HepG2 (cell line): ENCODE results near the gene MFN2. TPM values are rescaled to one million over a fixed set of nuclear protein-coding genes. Genes with fewer than 3 reads are reported as not detected.
A peak's percentile ranks its signal among the peaks of the same experiment; 100 is the strongest.

Experiments
- BHLHE40 ChIP-seq: IDR thresholded peaks from 2 replicates; pipeline ENCODE4 v1.6.1; 2011; ENCODE audit warnings: low read length, improper control_type of control experiment
- DDIT3 ChIP-seq: sonication (generic); formaldehyde crosslinking; IDR thresholded peaks from 2 replicates; pipeline ENCODE4 v1.4.0; 2020; ENCODE audit warnings: mild to moderate bottlenecking, missing genetic modification reagents
- KDM4B ChIP-seq: sonication (generic); formaldehyde crosslinking; IDR thresholded peaks from 2 replicates; pipeline ENCODE4 v1.4.0; 2020; ENCODE audit warnings: missing genetic modification reagents
- MED1 ChIP-seq: sonication (generic); formaldehyde crosslinking; IDR thresholded peaks from 2 replicates; pipeline ENCODE4 v1.4.0; 2020; ENCODE audit warnings: missing genetic modification reagents
- MIER3 ChIP-seq: IDR thresholded peaks from 2 replicates; pipeline ENCODE4 v1.6.1; 2016; ENCODE audit warnings: missing compliant biosample characterization, borderline replicate concordance
- MNT ChIP-seq: fragments of 450-650 bp; IDR thresholded peaks from 2 replicates; pipeline ENCODE4 v1.6.1; 2016
- NFIC ChIP-seq: IDR thresholded peaks from 2 replicates; pipeline ENCODE4 v1.6.1; 2012; ENCODE audit warnings: mild to moderate bottlenecking, low read length, inconsistent platforms
- NFKBIZ ChIP-seq: IDR thresholded peaks from 2 replicates; pipeline ENCODE4 v1.6.1; 2018; ENCODE audit warnings: missing genetic modification reagents, missing compliant biosample characterization
- TBX3 ChIP-seq: fragments of 450-650 bp; IDR thresholded peaks from 2 replicates; pipeline ENCODE4 v1.6.1; 2017; ENCODE audit warnings: antibody characterized with exemption, mild to moderate bottlenecking, inconsistent platforms, borderline replicate concordance
- U2AF1 ChIP-seq: fragments of 200-400 bp; formaldehyde crosslinking; optimal IDR thresholded peaks from 2 replicates; pipeline ENCODE3; 2017; ENCODE audit warnings: mild to moderate bottlenecking, low read depth, low read length
- ZNF224 ChIP-seq: sonication (generic); formaldehyde crosslinking; IDR thresholded peaks from 2 replicates; pipeline ENCODE4 v1.5.0; 2020; ENCODE audit warnings: mild to moderate bottlenecking, missing genetic modification reagents
- ZNF484 ChIP-seq: sonication (generic); formaldehyde crosslinking; IDR thresholded peaks from 2 replicates; pipeline ENCODE4 v1.5.1; 2020; ENCODE audit warnings: mild to moderate bottlenecking, low read depth, missing genetic modification reagents, borderline replicate concordance
- ZNF543 ChIP-seq: sonication (generic); formaldehyde crosslinking; IDR thresholded peaks from 2 replicates; pipeline ENCODE4 v1.4.0; 2020; ENCODE audit warnings: mild to moderate bottlenecking, missing genetic modification reagents
- ZNF570 ChIP-seq: sonication (generic); formaldehyde crosslinking; IDR thresholded peaks from 2 replicates; pipeline ENCODE4 v1.4.0; 2020; ENCODE audit warnings: mild to moderate bottlenecking, missing genetic modification reagents, borderline replicate concordance
- ZNF773 ChIP-seq: sonication (generic); formaldehyde crosslinking; IDR thresholded peaks from 2 replicates; pipeline ENCODE4 v1.4.0; 2020; ENCODE audit warnings: missing genetic modification reagents, borderline replicate concordance
- polyA plus RNA-seq, 8 experiments: library from polyadenylated mRNA; depleted of rRNA in 3 of 8; stranded (reverse) in 7 of 8; unstranded in 1 of 8; fragments of >200 nt; fragmentation: Illumina TruSeq in 4 of 8; extraction: Trizol in 4 of 8; gene quantifications; 2 replicates each; pipeline versions ENCODE4 v1.2.1 to v1.2.3, GENCODE V29; 2011 to 2016; ENCODE audit warnings: low read depth in 4 of 8, missing spikeins in 1 of 8, mixed read lengths in 1 of 8; ENCODE audit not compliant: insufficient read depth in 1 of 8
- total RNA-seq, 5 experiments: library from RNA; depleted of rRNA; stranded (reverse); fragments of >200 nt; fragmentation: Illumina TruSeq; extraction: Trizol; gene quantifications; 2 replicates each; pipeline ENCODE4 v1.2.3, GENCODE V29; 2016; ENCODE audit warnings: low read depth in 1 of 5
- TF ChIP-seq, protein P1 (sequence below), 2 experiments: sonication (generic) in 1 of 2; formaldehyde crosslinking in 1 of 2; IDR thresholded peaks; 2 replicates each; pipeline versions ENCODE4 v1.6.1 to v1.9.0; 2014 to 2022; ENCODE audit warnings: antibody characterized with exemption in 1 of 2, borderline replicate concordance in 1 of 2, inconsistent platforms in 1 of 2, low read depth in 1 of 2, missing genetic modification reagents in 1 of 2
- TF ChIP-seq, protein P2 (sequence below): sonication (generic); formaldehyde crosslinking; IDR thresholded peaks from 2 replicates; pipeline ENCODE4 v1.4.0; 2020; ENCODE audit warnings: missing genetic modification reagents, mild to moderate bottlenecking, borderline replicate concordance
- TF ChIP-seq, protein P3 (sequence below): sonication (generic); formaldehyde crosslinking; conservative IDR thresholded peaks from 2 replicates; pipeline ENCODE4 v1.4.0; 2020; ENCODE audit warnings: missing genetic modification reagents
- TF ChIP-seq, protein P4 (sequence below): sonication (generic); formaldehyde crosslinking; IDR thresholded peaks from 2 replicates; pipeline ENCODE4 v1.4.0; 2020; ENCODE audit warnings: mild to moderate bottlenecking, missing genetic modification reagents

MFN2 gene
- total and polyA plus RNA-seq, 2 of the 13 experiments (the other 11 are each of a cell fraction or from before 2014, with no cell fraction given): 38.7 to 60.9 TPM

DNA sequence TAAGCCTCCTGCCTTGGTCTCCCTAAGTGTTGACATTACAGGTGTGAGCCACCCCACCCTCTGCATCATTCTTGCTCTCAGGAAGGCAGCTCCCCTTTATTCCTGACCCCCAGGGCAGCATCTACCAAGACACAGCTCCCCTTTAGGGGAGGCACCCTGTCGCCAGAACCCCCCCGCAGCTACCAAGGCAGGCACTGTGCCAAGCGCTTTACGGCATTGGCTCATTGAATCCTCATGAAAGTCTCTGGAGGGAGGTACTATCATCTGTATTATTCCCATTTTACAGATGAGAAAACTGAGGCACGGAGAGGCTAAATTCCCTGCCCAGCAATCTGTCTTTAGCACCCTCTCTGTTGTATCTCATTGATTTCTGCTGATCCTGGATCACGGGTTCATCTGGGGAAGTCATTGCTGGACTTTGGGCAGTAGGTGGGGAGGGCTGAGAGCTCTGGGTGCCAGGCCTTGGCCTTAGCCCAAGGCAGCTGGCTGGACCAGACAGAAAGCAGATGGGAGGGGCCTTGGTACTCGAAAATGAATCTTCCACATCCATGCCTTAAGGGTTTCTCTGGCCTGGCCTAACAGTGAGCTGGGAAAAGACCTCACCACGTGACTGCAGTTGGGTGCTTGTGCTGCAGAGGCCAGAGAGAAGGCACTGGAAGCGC, 39.9 kb upstream of the MFN2 start (continued):
- TF ChIP-seq, protein P1, sequence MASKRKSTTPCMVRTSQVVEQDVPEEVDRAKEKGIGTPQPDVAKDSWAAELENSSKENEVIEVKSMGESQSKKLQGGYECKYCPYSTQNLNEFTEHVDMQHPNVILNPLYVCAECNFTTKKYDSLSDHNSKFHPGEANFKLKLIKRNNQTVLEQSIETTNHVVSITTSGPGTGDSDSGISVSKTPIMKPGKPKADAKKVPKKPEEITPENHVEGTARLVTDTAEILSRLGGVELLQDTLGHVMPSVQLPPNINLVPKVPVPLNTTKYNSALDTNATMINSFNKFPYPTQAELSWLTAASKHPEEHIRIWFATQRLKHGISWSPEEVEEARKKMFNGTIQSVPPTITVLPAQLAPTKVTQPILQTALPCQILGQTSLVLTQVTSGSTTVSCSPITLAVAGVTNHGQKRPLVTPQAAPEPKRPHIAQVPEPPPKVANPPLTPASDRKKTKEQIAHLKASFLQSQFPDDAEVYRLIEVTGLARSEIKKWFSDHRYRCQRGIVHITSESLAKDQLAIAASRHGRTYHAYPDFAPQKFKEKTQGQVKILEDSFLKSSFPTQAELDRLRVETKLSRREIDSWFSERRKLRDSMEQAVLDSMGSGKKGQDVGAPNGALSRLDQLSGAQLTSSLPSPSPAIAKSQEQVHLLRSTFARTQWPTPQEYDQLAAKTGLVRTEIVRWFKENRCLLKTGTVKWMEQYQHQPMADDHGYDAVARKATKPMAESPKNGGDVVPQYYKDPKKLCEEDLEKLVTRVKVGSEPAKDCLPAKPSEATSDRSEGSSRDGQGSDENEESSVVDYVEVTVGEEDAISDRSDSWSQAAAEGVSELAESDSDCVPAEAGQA (IDR thresholded peaks at IDR 0.05; ENCODE audit: low read depth): no peak
- TF ChIP-seq, protein P1 (CRISPR knock-in tag; IDR thresholded peaks at IDR 0.05; ENCODE audit: borderline replicate concordance): no peak
- TF ChIP-seq BHLHE40 (no peak), NFKBIZ (CRISPR knock-in tag) (no peak), ZNF484 (CRISPR knock-in tag) (no peak), MIER3 (CRISPR knock-in tag) (no peak), ZNF570 (CRISPR knock-in tag) (no peak), MNT (no peak), U2AF1 (no peak), MED1 (CRISPR knock-in tag) (peak; percentile 70; the same call in 1 of the 2 replicates), TBX3 (no peak), KDM4B (CRISPR knock-in tag) (no peak), ZNF224 (CRISPR knock-in tag) (no peak), ZNF543 (no peak), DDIT3 (CRISPR knock-in tag) (no peak), ZNF773 (CRISPR knock-in tag) (no peak), NFIC (no peak)
- TF ChIP-seq, protein P2, sequence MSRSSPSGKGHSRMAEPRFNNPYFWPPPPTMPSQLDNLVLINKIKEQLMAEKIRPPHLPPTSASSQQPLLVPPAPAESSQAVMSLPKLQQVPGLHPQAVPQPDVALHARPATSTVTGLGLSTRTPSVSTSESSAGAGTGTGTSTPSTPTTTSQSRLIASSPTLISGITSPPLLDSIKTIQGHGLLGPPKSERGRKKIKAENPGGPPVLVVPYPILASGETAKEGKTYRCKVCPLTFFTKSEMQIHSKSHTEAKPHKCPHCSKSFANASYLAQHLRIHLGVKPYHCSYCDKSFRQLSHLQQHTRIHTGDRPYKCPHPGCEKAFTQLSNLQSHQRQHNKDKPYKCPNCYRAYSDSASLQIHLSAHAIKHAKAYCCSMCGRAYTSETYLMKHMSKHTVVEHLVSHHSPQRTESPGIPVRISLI: no peak
- TF ChIP-seq, protein P3, sequence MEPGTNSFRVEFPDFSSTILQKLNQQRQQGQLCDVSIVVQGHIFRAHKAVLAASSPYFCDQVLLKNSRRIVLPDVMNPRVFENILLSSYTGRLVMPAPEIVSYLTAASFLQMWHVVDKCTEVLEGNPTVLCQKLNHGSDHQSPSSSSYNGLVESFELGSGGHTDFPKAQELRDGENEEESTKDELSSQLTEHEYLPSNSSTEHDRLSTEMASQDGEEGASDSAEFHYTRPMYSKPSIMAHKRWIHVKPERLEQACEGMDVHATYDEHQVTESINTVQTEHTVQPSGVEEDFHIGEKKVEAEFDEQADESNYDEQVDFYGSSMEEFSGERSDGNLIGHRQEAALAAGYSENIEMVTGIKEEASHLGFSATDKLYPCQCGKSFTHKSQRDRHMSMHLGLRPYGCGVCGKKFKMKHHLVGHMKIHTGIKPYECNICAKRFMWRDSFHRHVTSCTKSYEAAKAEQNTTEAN (CRISPR knock-in tag): no peak
- TF ChIP-seq, protein P4, sequence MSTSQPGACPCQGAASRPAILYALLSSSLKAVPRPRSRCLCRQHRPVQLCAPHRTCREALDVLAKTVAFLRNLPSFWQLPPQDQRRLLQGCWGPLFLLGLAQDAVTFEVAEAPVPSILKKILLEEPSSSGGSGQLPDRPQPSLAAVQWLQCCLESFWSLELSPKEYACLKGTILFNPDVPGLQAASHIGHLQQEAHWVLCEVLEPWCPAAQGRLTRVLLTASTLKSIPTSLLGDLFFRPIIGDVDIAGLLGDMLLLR (CRISPR knock-in tag): no peak
